Measurements from ENCODE around the gene SBF2. TPM values are rescaled to one million over a fixed set of nuclear protein-coding genes. Genes with fewer than 3 reads are reported as not detected.
A peak's percentile ranks its signal among the peaks of the same experiment; 100 is the strongest.

SBF2 gene
- total and polyA plus RNA-seq, 9 of the 15 experiments (the other 6 are each of a cell fraction or from before 2014, with no cell fraction given) = 0.80 to 9.5 (median 5.0) TPM

GRCh38 chr11:9790703-9791102 is 503.3 kb downstream of the SBF2 start (continued):
- TF ChIP-seq CTBP1 (IDR thresholded peaks at IDR 0.05; ENCODE audit: borderline replicate concordance) (peak; percentile 77), CBFA2T2 (conservative IDR thresholded peaks at IDR 0.05) (no peak), GATA2 (CRISPR knock-in tag; IDR thresholded peaks at IDR 0.05) (no peak), GTF2E2 (tag; IDR thresholded peaks at IDR 0.05) (no peak), ARID1B (IDR thresholded peaks at IDR 0.05) (peak; percentile 27; the same call in 1 of the 2 replicates), MECOM (CRISPR knock-in tag; IDR thresholded peaks at IDR 0.05) (peak; percentile 92), PHF8 (IDR thresholded peaks at IDR 0.05; ENCODE audit: borderline replicate concordance, low read length) (no peak), SMARCA4 (IDR thresholded peaks at IDR 0.05) (peak; percentile 34; the same call in 1 of the 2 replicates), EHMT2 (IDR thresholded peaks at IDR 0.05) (no peak), RCOR1 (IDR thresholded peaks at IDR 0.05; ENCODE audit: borderline replicate concordance in 1 of 2, low read depth in 2 of 2, low read length in 2 of 2) (peak in 1 of 2 experiments; percentile 87; a peak in 2 of 4 replicates), NKRF (IDR thresholded peaks at IDR 0.05; ENCODE audit: borderline replicate concordance) (no peak), PML (IDR thresholded peaks at IDR 0.05; ENCODE audit: low read length) (no peak), GATAD2A (IDR thresholded peaks at IDR 0.05) (no peak), TCF7L2 (IDR thresholded peaks at IDR 0.05; ENCODE audit: low read depth, low read length) (no peak), MEF2D (tag; conservative IDR thresholded peaks at IDR 0.05; ENCODE audit: low read depth) (no peak)
- TF ChIP-seq, protein P1, sequence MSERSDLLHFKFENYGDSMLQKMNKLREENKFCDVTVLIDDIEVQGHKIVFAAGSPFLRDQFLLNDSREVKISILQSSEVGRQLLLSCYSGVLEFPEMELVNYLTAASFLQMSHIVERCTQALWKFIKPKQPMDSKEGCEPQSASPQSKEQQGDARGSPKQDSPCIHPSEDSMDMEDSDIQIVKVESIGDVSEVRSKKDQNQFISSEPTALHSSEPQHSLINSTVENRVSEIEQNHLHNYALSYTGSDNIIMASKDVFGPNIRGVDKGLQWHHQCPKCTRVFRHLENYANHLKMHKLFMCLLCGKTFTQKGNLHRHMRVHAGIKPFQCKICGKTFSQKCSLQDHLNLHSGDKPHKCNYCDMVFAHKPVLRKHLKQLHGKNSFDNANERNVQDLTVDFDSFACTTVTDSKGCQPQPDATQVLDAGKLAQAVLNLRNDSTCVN (CRISPR knock-in tag; IDR thresholded peaks at IDR 0.05) = no peak
- TF ChIP-seq, protein P2, sequence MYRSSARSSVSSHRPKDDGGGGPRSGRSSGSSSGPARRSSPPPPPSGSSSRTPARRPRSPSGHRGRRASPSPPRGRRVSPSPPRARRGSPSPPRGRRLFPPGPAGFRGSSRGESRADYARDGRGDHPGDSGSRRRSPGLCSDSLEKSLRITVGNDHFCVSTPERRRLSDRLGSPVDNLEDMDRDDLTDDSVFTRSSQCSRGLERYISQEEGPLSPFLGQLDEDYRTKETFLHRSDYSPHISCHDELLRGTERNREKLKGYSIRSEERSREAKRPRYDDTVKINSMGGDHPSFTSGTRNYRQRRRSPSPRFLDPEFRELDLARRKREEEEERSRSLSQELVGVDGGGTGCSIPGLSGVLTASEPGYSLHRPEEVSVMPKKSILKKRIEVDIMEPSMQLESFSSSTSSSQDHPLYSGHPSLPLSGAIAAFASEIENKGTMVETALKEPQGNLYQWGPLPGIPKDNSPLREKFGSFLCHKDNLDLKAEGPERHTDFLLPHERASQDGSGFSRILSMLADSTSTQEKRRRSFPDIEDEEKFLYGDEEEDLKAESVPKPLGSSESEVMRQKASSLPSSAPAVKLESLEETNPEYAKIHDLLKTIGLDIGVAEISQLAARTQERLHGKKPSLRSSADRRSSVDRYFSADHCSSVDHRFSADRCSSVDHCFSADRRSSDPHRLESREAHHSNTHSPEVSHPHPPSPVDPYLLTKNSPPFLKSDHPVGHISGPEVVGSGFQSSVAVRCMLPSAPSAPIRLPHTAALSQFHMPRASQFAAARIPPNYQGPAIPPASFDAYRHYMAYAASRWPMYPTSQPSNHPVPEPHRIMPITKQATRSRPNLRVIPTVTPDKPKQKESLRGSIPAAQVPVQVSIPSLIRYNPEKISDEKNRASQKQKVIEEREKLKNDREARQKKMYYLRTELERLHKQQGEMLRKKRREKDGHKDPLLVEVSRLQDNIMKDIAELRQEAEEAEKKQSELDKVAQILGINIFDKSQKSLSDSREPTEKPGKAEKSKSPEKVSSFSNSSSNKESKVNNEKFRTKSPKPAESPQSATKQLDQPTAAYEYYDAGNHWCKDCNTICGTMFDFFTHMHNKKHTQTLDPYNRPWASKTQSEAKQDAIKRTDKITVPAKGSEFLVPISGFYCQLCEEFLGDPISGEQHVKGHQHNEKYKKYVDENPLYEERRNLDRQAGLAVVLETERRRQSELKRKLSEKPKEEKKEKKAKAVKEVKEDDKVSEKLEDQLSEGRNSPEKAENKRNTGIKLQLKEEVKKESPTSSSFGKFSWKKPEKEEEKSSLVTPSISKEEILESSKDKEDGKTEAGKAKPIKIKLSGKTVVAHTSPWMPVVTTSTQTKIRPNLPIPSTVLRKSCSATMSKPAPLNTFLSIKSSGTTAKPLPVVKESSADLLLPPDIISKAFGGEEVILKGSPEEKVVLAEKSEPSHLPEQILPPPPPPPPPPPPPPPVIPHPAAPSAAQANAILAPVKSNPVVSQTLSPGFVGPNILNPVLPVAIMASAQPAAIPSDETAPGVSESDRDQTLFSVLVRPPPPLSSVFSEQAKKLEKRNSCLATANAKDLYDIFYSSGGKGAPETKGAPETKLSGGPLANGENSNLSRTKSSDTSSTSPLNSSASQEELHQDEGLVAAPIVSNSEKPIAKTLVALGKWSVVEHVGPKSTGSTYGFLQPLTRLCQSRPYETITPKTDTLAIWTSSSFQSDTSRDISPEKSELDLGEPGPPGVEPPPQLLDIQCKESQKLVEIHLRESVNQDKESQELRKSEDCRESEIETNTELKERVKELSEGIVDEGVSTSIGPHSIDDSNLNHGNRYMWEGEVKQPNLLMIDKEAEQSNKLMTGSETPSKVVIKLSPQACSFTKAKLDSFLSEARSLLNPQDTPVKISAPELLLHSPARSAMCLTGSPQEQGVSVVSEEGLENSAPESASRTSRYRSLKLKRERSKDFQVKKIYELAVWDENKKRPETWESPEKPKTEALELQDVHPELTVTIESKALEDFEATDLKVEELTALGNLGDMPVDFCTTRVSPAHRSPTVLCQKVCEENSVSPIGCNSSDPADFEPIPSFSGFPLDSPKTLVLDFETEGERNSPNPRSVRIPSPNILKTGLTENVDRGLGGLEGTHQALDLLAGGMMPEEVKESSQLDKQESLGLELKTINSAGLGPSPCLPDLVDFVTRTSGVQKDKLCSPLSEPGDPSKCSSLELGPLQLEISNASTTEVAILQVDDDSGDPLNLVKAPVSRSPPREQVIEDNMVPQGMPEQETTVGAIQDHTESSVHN (IDR thresholded peaks at IDR 0.05; ENCODE audit: borderline replicate concordance in 1 of 2, low read depth in 1 of 2) = no peak
